Mammary epithelial cell (primary cell): Measurements from ENCODE around the gene SLC25A20.

ENCODE experiments used
- EZH2 ChIP-seq: IDR thresholded peaks from 2 replicates; pipeline ENCODE4 v1.6.1; 2012; ENCODE audit warnings: low read length, inconsistent platforms, borderline replicate concordance
- TF ChIP-seq, protein P1 (sequence below), 2 donors: IDR thresholded peaks in 1 of 2; conservative IDR thresholded peaks in 1 of 2; 2 replicates each; pipeline ENCODE4 v1.5.1; 2011 to 2012; ENCODE audit warnings: inconsistent platforms in 2 of 2, low read length in 2 of 2, mild to moderate bottlenecking in 2 of 2, control low read depth in 1 of 2, low read depth in 1 of 2; ENCODE audit not compliant: insufficient read depth in 1 of 2; ENCODE audit errors: extremely low read depth in 1 of 2

- TF ChIP-seq, protein P1, sequence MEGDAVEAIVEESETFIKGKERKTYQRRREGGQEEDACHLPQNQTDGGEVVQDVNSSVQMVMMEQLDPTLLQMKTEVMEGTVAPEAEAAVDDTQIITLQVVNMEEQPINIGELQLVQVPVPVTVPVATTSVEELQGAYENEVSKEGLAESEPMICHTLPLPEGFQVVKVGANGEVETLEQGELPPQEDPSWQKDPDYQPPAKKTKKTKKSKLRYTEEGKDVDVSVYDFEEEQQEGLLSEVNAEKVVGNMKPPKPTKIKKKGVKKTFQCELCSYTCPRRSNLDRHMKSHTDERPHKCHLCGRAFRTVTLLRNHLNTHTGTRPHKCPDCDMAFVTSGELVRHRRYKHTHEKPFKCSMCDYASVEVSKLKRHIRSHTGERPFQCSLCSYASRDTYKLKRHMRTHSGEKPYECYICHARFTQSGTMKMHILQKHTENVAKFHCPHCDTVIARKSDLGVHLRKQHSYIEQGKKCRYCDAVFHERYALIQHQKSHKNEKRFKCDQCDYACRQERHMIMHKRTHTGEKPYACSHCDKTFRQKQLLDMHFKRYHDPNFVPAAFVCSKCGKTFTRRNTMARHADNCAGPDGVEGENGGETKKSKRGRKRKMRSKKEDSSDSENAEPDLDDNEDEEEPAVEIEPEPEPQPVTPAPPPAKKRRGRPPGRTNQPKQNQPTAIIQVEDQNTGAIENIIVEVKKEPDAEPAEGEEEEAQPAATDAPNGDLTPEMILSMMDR (conservative IDR thresholded peaks at IDR 0.05 in 1 of 2, IDR thresholded peaks at IDR 0.05 in 1 of 2; ENCODE audit: extremely low read depth in 1 of 2, insufficient read depth in 1 of 2, low read depth in 1 of 2, low read length in 2 of 2): no peak
- no peak for TF ChIP-seq EZH2
These were observed 51.6 kb downstream of the SLC25A20 start for GRCh38 chr3:48847053-48847503.
